HG03521 (cell line): Measurements from ENCODE around the gene TRPV6.

Source experiments
- ATAC-seq: cut with Tn5 transposase; IDR thresholded peaks from one replicate; pipeline ENCODE4 v1.9.1; 2021; ENCODE audit warnings: mild to moderate bottlenecking, moderate library complexity; ENCODE audit not compliant: unreplicated experiment

The TRPV6 gene

GRCh38 chr7:142885311-142886230 lies at the start of gene TRPV6:
TRPV6 (minus strand) TSS chr7:142885745.
- ATAC-seq, result no peak

- no peak for ATAC-seq
Measured at GRCh38 chr7:142934056-142934455, 48.5 kb upstream of the TRPV6 start.

- ATAC-seq, result no peak
Measured at GRCh38 chr7:142933624-142934023, 48.1 kb upstream of the TRPV6 start, which contains the start of gene TRPV5. TRPV5 (minus strand) TSS chr7:142933746; CDS start chr7:142933459, 287 bp downstream.

- no peak for ATAC-seq
Measured at GRCh38 chr7:142933092-142933475, 47.5 kb upstream of the TRPV6 start.

GRCh38 chr7:142932386-142933091 lies 47.0 kb upstream of the TRPV6 start:
- no peak for ATAC-seq

GRCh38 chr7:142930126-142930730 lies 44.7 kb upstream of the TRPV6 start:
- ATAC-seq, result no peak

GRCh38 chr7:142927949-142928348 lies 42.4 kb upstream of the TRPV6 start:
- no peak for ATAC-seq

- no peak for ATAC-seq
Measured at GRCh38 chr7:142927085-142927745, 41.7 kb upstream of the TRPV6 start.

GRCh38 chr7:142925413-142925812 lies 39.9 kb upstream of the TRPV6 start:
- no peak for ATAC-seq

GRCh38 chr7:142923391-142923790 lies 37.8 kb upstream of the TRPV6 start:
- ATAC-seq, result no peak

GRCh38 chr7:142919656-142920055 lies 34.1 kb upstream of the TRPV6 start:
- ATAC-seq, result no peak

GRCh38 chr7:142918901-142919300 lies 33.4 kb upstream of the TRPV6 start:
- ATAC-seq, result no peak

GRCh38 chr7:142917447-142917846 lies 31.9 kb upstream of the TRPV6 start:
- no peak for ATAC-seq

GRCh38 chr7:142916508-142916907 lies 31.0 kb upstream of the TRPV6 start:
- no peak for ATAC-seq

GRCh38 chr7:142915315-142915714 lies 29.8 kb upstream of the TRPV6 start:
- no peak for ATAC-seq

GRCh38 chr7:142914121-142914520 lies 28.6 kb upstream of the TRPV6 start:
- ATAC-seq, result no peak

GRCh38 chr7:142913566-142913965 lies 28.0 kb upstream of the TRPV6 start:
- no peak for ATAC-seq

GRCh38 chr7:142913051-142913450 lies 27.5 kb upstream of the TRPV6 start:
- ATAC-seq, result no peak

GRCh38 chr7:142910481-142910880 lies 24.9 kb upstream of the TRPV6 start:
- ATAC-seq, result no peak

- ATAC-seq, result no peak
Measured at GRCh38 chr7:142910031-142910433, 24.5 kb upstream of the TRPV6 start.
